Putamen (tissue), 1 donor: Measurements from ENCODE around the gene MAD1L1.

ENCODE experiments used
- DNase-seq: peaks from one replicate; pipeline ENCODE4 v3.0.0-alpha.2; 2016; ENCODE audit warnings: low spot score

The MAD1L1 gene

GRCh38 chr7:2086229-2086628, 146.5 kb downstream of the MAD1L1 start:
- DNase-seq: no peak

- no peak for DNase-seq
Observed at GRCh38 chr7:2085804-2086203, 146.9 kb downstream of the MAD1L1 start.

DNA sequence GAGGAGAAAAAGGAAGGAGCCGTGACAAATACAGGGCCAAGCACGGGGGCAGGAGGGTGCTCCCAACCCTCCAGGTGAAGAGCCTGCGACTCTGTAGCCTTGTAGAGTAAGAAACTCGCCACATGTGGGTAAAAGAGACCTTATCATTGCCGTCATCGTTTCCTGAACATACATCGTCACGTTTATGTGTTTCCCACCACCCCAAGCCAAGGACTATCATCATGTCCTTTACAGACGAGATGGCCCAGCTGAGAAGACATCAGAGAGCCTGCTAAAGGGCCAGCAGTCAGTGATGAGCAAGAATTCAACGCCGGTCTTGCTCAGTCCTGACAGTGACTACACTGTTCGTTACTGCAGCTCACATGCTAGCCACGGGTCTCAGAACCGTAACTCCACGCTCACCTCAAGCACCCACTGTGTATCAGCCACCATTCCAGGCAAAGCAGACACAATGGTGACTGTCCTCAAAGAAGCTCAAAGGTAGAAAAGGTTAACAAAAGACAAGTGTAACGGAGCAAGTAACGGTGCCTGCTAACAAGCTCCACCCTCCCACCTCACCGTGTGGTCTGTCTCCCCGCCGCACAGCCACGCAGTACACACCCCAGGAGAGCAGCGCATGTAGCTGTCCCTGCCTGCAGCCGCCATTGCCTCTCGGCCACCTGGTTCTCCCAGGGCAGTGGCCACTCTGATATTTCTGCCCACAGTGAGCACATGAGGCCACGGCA, 147.8 kb downstream of the MAD1L1 start:
- no peak for DNase-seq

DNA sequence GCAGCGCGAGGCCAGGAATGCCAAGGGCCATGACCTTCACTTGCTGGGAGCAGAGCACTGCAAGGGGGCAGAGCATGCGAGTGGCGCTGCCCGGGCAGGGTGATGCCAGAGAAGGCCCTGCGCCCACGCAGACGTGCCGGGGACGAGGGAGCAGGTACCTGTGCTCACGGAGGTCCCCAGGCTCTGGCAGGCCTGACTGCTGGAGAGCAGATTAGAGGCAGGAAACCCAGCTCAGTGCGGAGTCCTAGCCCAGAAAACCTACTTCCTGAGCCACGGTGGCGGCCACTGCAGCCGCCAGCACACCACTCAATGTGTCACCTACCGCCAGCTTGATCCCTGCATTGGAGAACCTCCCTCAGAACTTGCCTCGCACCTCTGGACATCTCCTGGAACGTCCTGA, 148.4 kb downstream of the MAD1L1 start:
- no peak for DNase-seq

DNA sequence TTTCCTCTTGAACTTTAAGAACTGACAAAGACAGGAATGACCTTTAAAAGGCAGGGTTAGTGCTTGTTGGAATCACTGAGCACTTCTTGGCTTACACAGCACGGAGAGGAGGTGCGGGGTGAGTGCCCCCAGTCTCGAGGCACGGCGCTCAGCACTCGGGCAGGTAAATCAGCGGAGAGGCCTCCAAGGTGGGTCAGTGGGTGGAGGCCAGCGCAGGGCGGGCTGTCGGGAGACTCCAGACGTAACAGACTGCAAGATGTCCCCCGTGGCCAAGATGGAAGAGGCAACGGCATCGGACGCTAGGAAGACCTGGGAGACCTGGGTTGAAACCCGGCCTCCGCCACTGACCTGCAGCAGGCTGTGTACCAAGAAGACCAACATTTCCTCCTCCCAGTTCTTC, 149.4 kb downstream of the MAD1L1 start:
- no peak for DNase-seq

DNA sequence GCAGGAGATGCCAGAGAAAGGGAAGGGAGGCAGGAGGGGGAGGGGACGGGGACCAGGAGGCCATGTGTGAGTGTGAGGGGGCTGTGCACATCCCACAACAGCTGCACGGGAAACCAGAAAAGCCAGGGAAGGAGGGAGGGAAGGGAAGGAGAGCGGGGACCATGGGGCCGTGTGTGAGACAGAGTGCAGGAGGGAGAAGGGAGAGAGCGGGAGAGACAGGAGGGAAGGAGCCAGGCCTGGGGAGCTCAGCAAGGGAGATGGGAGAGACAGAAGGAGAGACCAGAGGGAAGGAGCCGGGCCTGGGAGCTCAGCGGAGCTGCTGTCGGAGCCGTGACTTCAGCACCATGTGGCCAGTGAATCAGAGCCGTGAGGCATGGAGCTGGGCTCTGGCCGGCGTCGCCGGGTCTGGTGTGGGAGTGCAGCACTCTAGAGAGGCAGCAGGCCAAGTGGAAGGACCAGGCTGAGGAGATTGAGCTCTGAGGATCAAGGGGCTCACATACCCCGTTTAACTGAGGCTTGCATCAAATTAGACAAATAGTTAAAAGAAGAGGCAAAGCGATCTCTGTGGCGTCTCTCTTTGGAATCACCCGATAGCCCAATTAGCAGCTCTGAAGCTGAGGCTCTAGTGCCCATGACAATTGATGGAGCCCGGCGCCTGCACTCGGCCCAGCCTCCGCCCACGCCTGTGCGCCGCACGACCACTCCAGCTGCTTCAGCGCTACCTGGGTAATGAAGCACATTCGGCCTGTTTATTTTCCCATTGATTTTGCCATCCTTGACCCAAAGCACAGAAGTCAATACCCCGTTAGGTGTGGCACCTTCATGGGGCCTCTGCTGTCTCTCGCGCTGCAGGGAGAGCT, 150.4 kb downstream of the MAD1L1 start:
- no peak for DNase-seq

- no peak for DNase-seq
Observed at GRCh38 chr7:2081526-2082135, 151.1 kb downstream of the MAD1L1 start.

GRCh38 chr7:2080477-2080876, 152.3 kb downstream of the MAD1L1 start:
- no peak for DNase-seq

DNA sequence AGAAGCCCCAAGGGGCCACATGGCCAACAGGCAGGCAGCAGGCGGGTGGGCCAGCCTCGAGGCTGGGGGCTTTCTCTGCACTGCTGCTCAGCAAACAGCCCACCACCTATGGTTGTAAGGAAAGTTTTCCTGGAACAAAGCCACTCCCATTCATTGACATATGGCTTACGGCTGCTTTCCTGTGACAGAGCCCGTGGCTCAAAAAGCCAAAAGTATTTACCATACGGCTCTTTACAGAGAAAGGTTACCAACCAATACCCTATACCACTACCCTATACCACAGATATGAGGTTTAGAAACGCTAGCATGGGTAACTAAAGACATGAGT, 152.7 kb downstream of the MAD1L1 start:
- DNase-seq: no peak

GRCh38 chr7:2079332-2080059, 153.2 kb downstream of the MAD1L1 start:
- DNase-seq: no peak

DNA sequence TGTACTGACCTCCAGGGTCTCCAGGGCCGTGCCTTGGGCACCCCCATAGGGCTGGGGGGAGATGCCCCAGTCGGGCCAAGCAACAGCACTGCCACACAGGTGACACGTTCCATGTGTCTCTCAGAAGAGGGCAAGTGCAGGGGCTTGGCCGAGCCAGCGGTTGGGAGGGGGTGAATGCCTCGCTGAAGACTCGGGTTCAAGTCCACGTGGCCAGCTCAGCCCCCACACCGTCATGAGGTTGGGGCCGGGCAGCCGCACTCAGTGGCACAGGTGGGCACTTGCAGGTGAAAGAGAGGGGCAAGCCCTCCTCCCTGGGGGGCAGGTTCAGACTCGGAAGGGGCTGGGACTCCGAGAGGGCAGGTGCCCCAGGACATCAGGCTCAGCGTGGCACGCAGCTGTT, 153.8 kb downstream of the MAD1L1 start:
- DNase-seq: no peak

DNA sequence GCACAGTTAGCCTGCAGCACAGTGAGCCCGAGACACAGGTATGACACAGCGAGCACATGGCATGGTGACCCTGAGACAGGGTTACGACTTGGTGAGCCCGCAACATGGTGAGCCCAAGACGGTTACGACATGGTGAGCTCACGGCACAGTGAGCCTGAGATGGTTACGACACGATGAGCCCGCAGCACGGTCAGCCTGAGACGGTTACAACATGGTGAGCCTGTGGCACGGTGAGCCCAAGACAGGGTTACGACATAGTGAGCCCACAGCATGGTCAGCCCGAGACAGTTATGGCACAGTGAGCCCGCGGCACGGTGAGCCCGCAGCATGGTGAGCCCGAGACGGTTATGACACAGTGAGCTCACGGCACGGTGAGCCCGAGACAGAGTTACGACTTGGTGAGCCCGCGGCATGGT, 156.1 kb downstream of the MAD1L1 start:
- DNase-seq: no peak

DNA sequence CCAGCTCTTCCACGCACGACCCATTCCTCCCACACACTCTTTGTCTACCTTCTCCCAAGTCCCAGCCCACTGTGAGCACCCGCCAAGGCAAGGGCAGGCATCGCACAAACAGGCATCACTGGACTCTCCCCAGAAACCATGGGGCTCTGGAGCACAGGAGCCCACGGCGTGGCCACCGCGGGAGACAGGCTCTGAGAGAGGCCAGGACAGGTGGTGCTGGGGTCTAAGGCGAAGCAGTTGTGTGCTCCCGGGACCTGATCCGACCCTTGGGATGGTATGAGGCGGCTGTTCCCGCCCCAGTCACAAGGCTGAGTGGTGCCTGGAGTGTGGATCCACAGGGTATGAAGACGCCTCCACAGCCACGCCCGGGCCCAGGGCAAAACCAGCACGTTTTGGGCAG, 156.9 kb downstream of the MAD1L1 start:
- no peak for DNase-seq

DNA sequence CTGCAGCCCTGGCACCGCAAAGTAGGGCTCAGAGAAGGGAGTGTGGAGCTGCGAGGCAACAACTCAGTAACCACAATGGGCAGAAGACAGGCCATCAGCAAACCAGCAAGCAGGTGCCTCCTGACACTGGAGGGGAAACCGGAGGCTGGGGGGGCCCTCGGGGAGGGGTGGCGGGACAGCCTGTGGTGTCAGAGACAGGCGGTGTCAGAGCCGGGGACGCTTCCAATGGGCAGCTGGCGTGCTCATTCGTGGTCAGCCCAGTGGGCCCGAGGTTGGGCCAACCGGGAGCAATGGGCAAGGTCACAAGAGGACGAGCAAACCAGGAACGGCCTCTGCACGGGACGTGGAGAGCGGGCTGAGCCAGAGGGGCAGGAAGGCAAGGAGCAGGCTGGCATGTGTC, 158.1 kb downstream of the MAD1L1 start:
- no peak for DNase-seq

- no peak for DNase-seq
Observed at GRCh38 chr7:2072798-2073197, 159.9 kb downstream of the MAD1L1 start.

DNA sequence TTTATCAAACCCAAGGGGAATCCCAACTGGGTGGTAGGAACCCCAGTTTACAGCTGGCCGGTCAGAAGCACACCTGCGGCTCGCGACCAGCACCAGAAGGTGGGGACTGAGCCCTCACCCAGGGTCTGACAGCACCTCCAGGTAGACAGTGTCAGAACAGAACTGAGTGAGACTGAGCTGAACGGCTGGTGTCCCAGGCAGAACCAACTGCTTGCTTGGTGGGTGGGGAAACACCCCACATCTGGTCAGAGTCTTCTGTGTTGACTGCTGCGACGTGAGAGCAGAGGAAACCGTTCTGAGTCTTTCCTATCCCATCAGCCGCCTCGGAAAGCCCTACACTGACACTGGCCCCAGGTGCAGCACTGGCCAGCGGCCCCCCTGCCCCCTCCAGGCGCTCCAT, 160.7 kb downstream of the MAD1L1 start:
- no peak for DNase-seq

DNA sequence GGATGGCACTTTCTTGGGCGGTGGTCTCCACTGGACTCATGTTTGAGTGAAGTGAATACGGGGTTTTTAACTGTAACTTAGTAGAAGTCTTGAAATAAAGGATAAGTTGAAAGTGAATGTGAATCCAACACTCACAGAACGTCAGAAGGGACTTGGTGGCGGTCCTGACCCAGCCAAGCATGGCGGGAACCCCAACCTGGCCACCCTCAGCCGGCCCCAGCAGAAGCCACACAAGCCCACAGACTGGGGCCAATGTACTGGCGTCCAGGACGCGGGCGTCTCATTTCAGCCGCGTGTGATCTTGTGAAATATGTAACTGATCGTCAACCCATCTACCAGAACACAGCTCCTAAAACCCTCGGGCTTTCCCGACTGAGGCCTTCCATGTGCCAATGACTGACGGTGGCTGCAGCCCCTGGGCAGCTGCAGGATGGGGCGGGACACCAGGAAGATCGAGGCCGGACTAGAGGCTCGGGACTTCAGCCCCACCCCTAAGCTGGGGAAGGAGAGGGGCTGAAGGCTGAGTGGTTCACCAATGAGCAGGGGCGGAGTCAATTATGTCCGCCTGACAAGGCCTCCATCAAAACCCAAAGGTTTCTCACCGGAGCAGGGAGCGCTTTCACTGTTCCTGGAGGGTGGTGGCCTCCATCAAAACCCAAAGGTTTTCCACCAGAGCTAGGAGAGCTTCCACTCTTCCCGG, 161.5 kb downstream of the MAD1L1 start:
- no peak for DNase-seq

DNA sequence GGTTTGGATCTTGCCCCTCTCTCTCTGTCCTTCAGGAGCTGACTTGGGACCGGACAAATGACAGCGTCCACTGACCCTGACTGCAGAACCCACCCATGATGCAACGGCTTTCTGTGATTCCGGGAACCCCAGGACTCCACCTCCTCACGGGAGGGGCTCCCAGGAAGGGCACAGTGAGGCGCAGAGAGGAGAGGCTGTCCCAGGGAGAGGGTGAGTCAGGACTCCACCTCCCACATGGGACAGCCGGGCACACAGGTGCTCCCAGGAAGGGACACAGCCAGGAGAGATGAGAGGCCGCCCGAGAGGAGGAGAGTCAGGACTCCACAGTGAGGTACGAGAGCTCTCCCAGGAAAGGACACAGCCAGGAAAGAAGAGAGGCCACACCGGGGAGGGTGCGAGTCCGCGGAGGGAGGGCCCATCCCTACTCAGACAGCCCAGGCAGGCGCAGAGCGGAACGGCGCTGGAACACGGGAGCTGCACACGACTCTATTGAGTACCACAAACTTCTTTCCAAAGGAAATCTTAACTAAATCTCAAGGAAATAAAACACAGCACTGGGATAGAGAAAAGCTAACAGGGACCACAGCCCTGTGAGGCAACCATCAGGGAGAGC, 162.5 kb downstream of the MAD1L1 start:
- no peak for DNase-seq

DNA sequence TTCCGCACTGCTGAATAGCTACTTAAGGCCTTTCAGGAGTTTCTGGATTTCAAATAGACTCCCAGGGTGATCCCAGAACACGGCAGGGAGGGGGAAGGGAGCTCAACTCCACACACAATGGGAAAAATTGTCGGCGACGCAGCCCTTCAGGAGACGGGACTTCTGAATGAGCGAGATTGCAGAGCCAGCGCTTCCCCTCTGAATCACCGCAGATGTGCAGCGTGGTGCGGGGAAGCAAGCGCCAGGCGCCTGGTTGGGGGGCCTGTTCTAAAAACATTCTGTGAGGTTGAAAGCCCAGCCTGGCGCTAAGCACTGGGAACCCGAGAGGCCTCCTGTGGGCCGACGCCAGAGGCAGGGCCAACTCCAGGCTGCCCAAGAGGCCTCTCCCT, 163.3 kb downstream of the MAD1L1 start:
- DNase-seq: no peak

DNA sequence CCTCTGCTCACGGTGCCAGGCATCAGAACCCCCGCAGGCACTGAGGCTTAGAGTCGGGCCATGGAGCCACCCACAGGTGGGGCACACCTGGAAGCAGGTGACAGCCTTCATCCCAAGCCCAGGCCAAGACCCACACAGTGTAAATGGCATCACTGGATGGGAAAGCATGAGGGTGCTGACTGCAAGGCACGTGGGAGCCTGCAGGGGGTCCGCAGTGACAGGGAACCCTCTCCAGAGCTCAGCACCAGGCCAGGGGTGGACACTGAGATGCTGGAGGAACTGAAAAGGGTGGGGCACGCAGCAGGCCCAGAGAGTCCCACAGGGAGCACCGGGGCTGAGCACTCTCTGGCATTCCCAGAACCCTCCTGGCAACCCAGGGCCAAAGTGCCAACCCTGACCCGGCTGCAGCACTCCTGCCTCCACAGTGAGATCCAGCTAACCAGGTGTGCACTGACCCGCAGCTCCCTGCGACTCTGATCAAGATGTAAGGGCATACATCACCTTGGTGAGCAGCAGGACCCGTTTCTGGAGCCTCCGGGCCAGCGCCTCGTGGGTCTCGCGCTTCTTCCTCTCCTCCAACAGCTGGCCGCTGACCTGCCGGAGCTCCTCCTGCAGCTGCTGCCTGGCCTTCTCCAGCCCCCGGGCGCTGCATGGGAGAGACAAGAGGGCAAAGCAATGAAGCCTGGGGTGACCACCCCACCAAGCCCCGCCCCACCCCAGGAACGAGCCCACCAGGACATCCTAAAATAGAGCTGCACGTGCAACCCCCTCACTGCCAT, 163.9 kb downstream of the MAD1L1 start:
- DNase-seq: no peak
